ENCODE results near the gene SEPTIN8.

The SEPTIN8 gene

DNA sequence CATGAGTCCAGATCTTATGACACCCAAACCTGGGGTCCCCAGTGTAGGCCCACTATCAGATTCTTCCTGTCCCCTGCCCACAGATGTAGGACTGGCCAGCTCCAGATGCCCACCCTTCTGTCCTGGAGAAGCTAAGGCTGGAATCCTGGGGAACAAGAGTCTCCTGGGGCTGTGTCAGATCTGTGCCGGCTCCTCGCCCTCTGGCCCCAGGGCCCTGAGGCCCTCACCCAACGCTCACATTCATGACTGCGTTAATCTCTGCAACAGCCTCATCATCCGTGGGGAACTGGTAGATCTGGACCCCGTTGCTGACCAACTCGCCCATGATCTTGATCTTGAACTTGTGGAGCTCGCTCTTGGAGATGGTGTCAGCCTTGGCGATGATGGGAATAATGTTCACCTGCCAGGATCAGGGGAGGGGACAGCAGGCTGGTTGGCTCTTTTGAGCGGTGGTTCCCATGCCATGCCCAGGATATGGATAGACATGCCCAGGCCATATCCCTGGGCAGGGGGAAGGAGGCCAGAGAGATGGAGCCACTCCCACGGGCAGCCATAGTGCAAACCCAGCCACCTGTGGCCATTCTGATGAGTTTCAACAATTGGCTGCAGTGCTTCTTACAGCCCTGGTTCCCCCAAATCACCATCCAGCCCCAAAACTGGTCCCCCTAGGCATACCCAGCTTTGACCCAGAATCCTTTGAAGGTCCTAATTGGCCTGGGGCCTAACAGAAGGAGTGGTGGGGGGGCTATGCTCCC lies 14.6 kb downstream of the SEPTIN8 start:
- no peak for DNase-seq

DNA sequence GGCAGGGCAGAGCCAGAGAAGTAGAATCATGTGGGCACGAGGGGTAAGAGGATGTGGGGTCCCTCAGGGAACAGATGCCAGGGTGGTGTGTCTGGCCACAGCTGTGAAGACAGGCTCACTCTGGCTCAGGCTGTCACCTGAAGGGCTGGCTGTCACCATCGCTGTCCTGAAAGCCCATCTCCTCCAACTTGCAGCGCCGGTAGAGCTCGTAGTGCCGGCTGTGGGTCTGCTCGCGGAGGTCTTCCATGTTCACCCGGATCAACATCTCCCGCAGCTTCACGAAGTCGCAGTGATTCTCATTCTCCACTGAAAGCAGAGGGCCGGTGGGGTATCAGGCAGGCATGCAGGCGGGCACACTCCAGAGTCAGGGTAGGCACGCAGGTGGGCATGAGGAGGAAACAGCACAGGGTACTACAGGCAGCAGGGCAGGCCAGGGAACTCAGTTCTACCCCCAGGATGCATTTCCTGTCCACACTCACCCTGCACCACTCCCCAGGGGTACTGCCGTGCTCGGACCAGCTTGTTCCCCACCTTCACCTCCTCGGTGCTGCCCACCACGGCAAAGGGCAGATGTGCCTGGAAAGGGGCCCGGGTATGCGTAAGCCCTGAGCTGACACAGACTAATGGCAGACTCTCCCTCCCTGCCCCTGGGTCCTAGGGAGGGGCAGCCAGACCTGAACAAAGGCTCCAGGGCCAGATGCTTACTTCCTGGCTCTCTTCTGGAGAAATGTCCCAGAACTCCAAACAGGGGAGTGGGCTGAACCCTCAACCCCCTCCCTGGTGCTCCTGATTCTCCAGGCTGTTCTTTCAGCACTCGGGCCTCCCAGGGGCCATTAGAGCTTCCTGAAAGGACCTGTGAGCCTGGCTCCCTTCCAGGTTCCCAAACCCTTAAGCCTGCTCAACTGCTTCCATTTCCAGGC lies 15.5 kb downstream of the SEPTIN8 start:
- DNase-seq = no peak

GRCh38 chr5:132760601-132761317 lies 16.3 kb downstream of the SEPTIN8 start:
- no peak for DNase-seq

- DNase-seq = no peak
Measured at GRCh38 chr5:132760049-132760420, 17.0 kb downstream of the SEPTIN8 start.

DNA sequence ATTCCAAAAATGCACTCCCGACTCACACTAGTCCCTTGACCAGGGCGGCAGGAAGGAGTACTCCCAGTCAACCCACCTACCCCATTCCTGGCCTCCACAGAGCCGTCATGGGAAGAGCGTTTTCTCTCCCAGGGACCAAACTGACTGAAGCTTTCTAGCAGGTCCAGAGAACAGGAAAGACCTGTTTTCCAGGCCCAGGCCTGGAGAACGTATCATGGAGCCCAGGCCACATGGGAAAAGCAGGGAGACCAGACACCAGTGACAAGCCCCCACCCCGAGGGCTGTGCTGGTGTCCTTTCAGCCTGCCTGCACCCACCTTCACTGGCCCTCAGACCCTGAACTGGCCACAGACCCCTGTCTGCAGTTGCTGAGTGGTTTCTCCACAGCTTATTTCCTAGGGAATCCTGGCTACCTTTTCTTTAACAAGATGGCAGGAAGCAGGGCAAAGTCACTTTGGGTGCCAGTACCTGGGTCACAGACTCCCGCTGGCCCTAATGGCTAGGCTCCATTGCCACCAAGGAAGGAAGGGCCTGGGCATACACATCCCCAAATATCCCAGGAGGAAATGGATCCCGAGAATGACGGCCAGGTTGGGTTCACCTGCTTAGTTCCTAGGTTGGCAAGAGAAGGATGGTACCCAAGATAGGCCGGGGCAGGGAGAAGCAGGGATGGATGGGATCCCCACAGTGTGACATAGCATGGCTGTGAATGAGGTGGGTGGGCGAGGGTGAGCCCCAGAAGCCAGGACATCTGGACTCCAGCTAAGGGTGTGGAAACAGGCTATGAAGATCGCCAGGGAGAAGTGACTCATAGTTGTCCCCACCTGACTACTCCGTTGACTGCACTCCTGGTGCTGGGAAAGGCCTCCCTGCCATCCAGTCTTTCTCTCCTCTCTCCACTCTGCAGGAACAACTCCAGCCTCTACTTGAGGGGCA lies 17.7 kb downstream of the SEPTIN8 start:
- no peak for DNase-seq

- DNase-seq = no peak
Measured at GRCh38 chr5:132758451-132758850, 18.6 kb downstream of the SEPTIN8 start.

- no peak for DNase-seq
Measured at GRCh38 chr5:132756542-132756941, 20.5 kb downstream of the SEPTIN8 start.

DNA sequence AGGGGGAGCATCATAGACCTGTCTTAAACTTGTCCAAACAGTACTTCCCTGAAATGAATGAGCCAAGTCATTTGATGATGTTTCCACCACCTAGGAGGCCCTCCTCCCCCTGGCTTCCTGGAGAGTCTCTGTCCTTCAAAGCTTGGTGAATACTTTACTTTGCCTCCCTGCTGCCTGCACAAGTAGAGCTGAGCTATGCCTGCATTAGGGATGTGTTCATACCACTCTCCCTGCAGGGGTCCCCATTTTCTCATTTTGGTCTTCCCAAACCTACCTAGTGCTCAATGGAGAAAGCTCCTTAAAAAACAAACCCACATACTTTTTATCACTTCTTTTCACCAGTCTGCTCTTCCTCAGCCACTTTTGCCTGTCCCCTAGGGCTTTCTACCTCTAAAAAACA lies 22.1 kb downstream of the SEPTIN8 start:
- no peak for DNase-seq

DNA sequence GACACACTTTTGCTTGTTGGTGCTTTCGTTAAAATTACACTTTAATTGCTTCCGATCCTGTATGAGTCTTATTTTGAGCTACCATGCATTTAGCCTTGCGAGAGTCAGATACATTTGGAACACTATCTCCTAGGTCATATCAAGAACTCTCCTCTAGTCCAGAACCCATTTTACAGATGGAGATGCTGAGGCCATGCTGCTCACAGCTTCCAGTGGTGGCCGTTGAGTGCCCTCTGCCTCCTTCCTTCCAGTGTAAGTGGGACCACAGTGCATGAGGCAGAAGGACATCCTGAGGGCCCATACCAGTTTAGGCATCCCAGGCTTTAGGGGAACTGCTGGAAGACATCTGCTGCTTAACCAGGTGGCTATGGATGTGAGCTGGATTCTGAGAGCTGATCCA lies 22.9 kb downstream of the SEPTIN8 start:
- DNase-seq = no peak

DNA sequence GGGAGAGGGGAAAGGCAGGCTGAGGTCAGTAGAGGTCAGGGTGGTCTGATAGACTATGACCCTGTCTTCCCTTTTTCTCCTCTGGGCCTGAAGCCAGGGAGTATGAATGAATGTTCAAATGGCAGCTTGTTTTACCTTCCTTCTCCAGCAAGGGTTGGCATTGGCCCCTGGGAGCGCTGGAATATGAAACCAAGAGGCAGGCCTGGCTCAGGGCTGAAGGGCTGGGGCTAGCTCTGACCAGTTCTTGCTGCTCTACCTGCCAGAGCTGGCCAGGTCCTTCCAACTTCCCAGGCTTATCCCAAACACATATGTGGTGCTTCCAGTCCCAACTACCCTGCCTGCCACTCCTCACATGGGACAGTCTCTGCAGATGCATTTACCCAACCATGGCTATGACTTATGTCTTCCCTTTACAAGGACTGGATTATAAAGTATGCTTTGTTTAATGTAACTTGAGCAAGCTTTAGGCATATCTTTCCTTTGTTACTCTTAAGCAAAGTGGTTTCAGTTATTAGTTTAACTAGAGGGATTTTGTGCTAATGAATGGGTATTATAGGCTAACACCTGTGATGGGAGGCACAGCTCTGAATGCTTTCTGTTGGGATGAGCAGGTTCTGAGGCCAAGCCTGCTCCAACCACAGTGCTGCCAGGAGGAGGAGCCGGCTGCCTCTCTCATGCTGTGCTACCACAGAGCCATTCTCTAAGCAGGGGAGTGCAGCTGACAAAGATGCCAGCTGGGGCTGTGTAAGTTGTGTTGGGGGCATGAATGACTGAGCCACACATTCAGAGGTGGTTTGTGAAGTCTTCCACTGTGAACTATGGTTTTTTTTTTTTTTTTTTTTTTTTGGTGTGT lies 23.7 kb downstream of the SEPTIN8 start:
- DNase-seq = no peak

- DNase-seq = no peak
Measured at GRCh38 chr5:132752581-132753125, 24.4 kb downstream of the SEPTIN8 start.

DNA sequence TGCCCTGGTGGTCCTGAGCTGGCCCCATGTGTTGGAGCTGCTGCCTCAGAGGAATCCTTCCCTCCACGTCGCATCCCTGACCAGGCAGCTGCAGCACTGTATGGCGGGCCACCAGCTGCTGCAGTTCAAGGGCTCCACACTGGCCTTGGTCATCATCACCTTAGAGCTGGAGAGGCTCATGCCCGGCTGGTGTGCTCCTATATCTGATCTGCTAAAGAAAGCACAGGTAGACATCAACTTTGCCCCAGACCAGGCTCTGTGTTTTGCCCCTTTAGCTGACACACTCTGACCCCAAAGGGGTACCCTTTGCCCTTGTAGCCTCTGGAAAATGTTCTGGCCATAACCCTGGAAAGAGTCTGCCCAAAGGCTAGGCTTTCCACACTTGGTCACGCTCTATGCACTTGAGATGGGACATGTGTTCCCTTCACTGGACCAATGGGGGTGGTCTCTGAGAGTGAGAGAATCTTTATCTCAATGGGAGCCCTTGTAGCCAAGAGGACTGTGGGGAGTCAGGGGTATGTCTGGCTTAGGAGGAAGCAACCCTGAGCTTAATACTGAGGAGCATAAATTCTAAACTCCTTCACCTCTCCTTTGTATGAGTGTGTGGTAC lies 25.0 kb downstream of the SEPTIN8 start:
- DNase-seq = no peak

DNA sequence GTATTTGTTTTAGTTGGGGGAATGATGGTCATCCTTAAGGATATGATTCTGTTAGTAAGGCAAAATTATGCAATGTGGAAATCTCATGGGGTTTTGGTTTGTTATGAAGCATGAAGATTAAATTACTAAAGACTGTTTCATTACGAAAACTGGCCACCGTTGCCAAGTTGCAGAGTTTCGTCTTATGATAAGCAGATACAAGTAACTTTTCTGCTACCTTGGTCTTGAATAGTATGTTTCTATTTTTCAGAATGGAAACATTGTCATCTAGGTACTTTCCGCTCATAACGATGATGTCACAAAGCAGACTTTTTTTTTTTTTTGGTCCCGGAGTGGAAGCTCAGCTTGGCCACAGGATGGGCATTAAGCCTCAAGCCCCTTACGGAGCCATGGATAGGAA lies 25.6 kb downstream of the SEPTIN8 start:
- no peak for DNase-seq

GRCh38 chr5:132750471-132751230 lies 26.4 kb downstream of the SEPTIN8 start:
- DNase-seq = no peak

GRCh38 chr5:132749506-132749905 lies 27.5 kb downstream of the SEPTIN8 start:
- DNase-seq = no peak

DNA sequence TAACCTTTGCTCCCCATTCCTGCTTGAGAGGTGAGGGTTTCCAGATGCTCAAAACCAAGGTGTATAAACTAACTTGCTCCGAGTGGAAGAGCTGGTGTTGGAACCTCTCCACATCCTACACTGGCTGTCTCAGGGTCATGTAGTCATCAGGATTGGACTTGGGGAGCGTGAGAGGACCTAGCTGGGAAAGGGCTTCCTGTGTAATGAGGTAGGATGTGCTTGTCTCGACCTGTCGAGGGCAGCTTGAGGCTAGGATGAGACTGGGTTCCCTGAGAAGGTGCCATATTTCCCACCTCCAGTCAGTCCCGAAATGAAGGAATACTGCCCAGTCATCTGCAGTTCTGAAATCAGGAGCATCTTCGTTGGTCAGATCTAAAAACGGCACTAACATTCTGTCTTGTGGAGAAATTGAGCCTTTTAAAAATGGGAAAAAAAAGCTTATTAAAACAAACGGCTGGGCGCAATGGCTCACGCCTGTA lies 28.5 kb downstream of the SEPTIN8 start:
- DNase-seq = no peak

DNA sequence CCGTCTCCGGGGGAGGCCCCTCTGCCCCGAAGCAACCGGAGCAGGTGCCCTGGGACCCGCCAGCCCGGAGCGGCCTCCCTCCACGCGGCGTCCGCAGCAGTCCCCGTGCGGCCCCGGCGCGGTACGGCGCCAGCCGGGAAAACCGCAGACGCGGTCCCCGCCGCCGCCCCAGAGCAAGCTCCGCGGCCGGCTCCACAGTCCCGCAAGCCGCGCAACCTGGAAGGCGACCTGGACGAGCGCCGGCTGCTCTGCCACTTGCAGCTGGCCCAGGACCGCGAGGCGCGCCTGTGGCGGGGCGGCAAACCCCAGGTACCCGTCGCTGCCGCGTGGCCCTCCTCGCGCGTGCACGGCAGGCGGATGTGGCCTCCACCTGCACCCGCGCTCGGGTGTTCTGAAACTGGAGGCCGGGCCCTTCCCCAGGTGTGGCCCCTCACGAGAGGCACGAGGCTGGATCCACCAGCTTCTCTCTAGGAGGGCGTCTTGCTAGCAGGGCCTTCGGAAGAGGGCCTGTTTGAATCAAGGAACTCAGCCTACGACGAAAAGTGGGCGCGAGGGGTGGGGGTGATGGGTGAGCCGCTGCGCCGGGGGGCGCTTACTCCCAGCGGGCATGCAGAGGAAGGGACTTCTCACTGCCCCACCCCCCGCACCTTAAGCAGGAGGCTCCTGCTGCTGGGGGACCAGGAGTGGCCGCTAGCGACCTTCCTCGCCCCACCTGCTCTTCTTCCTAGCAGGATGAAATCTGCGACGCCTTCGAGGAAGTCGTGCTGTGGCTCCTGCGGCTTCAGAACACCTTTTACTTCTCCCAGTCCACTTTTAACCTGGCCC lies 29.2 kb downstream of the SEPTIN8 start:
- DNase-seq = no peak

DNA sequence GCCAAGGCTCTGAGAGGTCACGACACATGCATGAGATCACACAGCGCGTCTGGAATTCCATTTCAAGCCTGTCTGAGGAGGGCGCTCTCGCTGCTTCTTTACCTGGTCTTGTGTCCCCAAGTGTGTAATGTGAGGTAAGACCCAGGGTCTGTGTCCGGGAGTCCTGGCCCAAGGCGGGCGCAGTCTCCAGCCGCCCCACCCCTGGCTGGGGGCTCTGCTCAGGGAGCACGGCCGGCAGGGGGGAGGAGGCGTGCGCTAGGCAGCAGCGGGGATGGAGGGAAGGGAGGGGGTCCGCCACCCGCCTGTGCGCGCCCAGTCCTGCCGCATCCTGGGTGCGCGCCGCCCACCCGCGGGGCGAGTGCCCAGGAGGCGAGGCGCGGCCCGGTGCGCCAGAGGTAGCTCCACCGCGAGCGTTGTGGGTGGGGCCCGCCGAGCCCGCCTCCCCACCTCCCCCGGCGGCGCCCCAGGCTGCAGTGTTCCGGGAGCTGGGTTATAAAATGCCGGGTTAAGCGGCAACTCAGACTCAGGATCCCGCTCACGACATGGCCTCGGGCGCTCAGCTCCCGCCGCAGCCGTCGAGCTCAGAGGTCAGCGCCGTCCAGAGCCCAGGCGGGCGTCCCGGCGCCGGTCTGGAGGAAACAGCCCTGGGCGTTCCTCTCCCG lies 30.0 kb downstream of the SEPTIN8 start, which contains the start of gene CCNI2:
TSS of gene CCNI2 (plus strand) at position 473 of the 662 bp plus-strand sequence. CDS start at position 543, 70 bp downstream.
- no peak for DNase-seq

All from NCI-H1417 treated with DMSO at 0.1 percent for 48 hours (cell line).